ENCODE measurements around the gene MYO3A. TPM values are rescaled to one million over a fixed set of nuclear protein-coding genes. Genes with fewer than 3 reads are reported as not detected.
"Not testable (repeated sequence)": the region's sequence is repeated elsewhere in the genome, so short reads cannot be mapped to it uniquely, and the experiment has no call there.

Gene MYO3A
- total RNA-seq, 1 experiment from 2014 or later: not detected

GRCh38 chr10:26000971-26001370, 66.9 kb downstream of the MYO3A start:
- ChIA-PET CTCF (no interaction called here), RAD21 (ENCODE audit: low non-redundant PET in 1 of 2, low total read pairs in 2 of 2, uncharacterized antibody in 2 of 2, unreplicated experiment in 2 of 2) (no interaction called here), POLR2A (no interaction called here)
- Histone ChIP-seq H3K9me3 (ENCODE audit: control insufficient read depth in 1 of 2, insufficient read depth in 1 of 2, low read depth in 1 of 2, low read length in 2 of 2) (no peaks in the 10 kb centered on the region), H3K9me2 (ENCODE audit: insufficient read depth) (no peaks in the 10 kb centered on the region), H3K36me3 (ENCODE audit: control insufficient read depth in 1 of 2, insufficient read depth in 2 of 2, low read length in 2 of 2) (no peaks in the 10 kb centered on the region), H3K79me2 (ENCODE audit: insufficient read depth, low read length) (no peaks in the 10 kb centered on the region), H3K4me2 (ENCODE audit: low read length) (no peak overlapping the region), H3K4me1 (ENCODE audit: control insufficient read depth in 1 of 2, insufficient read depth in 2 of 2, low read length in 2 of 2) (no peaks in the 10 kb centered on the region), H3K27me3 (ENCODE audit: insufficient read depth, low read length) (peaks cover 20% of the 10 kb centered on the region; the same call in 1 of the 2 replicates), H3K4me3 (replicated peaks in 1 of 2; ENCODE audit: low read depth in 1 of 2, low read length in 2 of 2) (no peak overlapping the region), H4K20me1 (ENCODE audit: insufficient read depth) (no peaks in the 10 kb centered on the region), H3K9ac (ENCODE audit: low read length) (no peak overlapping the region), H2AFZ (ENCODE audit: low read depth, low read length, poor library complexity, severe bottlenecking) (no peak overlapping the region), H3K27ac (ENCODE audit: low read depth, low read length) (no peak overlapping the region)
- intact Hi-C loops (cut with micrococcal nuclease): no loop called here
- TF ChIP-seq EZH2 (IDR thresholded peaks at IDR 0.05): no peak
- TF ChIP-seq POLR2A (IDR thresholded peaks at IDR 0.05; ENCODE audit: borderline replicate concordance, extremely low read depth, insufficient read depth, insufficient read length): no peak
- no peak for TF ChIP-seq CBX3 (IDR thresholded peaks at IDR 0.05; ENCODE audit: low read depth)
- no peak for TF ChIP-seq EZH2phosphoT487 (IDR thresholded peaks at IDR 0.05; ENCODE audit: borderline replicate concordance)
- no peak for TF ChIP-seq CEBPB (IDR thresholded peaks at IDR 0.05; ENCODE audit: low read depth)
- TF ChIP-seq ZNF274 (IDR thresholded peaks at IDR 0.05; ENCODE audit: low read depth, low read length): no peak
- no peak for TF ChIP-seq ZFX (IDR thresholded peaks at IDR 0.05)
- DNase-seq (ENCODE audit: low read depth, low spot score) (no peak), ATAC-seq (no peak)
- no TSS peak for BruUV-seq (replicated peaks)

- ATAC-seq; H3K4me1 ChIP-seq (ENCODE audit: control insufficient read depth in 1 of 2, insufficient read depth in 2 of 2, low read length in 2 of 2); H3K27ac ChIP-seq (ENCODE audit: low read depth, low read length); intact Hi-C loops (cut with micrococcal nuclease); H3K9ac ChIP-seq (ENCODE audit: low read length); BruUV-seq (replicated peaks); H3K79me2 ChIP-seq (ENCODE audit: insufficient read depth, low read length); H3K9me2 ChIP-seq (ENCODE audit: insufficient read depth); H3K4me3 ChIP-seq (replicated peaks in 1 of 2; ENCODE audit: low read depth in 1 of 2, low read length in 2 of 2); H3K36me3 ChIP-seq (ENCODE audit: control insufficient read depth in 1 of 2, insufficient read depth in 2 of 2, low read length in 2 of 2); CTCF ChIA-PET; H4K20me1 ChIP-seq (ENCODE audit: insufficient read depth); H3K27me3 ChIP-seq (ENCODE audit: insufficient read depth, low read length); POLR2A ChIA-PET; H2AFZ ChIP-seq (ENCODE audit: low read depth, low read length, poor library complexity, severe bottlenecking); H3K4me2 ChIP-seq (ENCODE audit: low read length); H3K9me3 ChIP-seq (ENCODE audit: control insufficient read depth in 1 of 2, insufficient read depth in 1 of 2, low read depth in 1 of 2, low read length in 2 of 2); RAD21 ChIA-PET (ENCODE audit: low non-redundant PET in 1 of 2, low total read pairs in 2 of 2, uncharacterized antibody in 2 of 2, unreplicated experiment in 2 of 2); DNase-seq (ENCODE audit: low read depth, low spot score): not testable (repeated sequence)
These were observed 68.4 kb downstream of the MYO3A start for GRCh38 chr10:26002466-26002865.

All from HCT116 (cell line).